Subcutaneous adipose tissue (tissue), 4 donors: ENCODE measurements around the gene PSMA7. TPM values are rescaled to one million over a fixed set of nuclear protein-coding genes. Genes with fewer than 3 reads are reported as not detected.

Experiments used
- total RNA-seq, 4 donors: library from RNA; depleted of rRNA; stranded (reverse); fragments of >200 nt; gene quantifications; one replicate each; pipeline ENCODE4 v1.1.0, GENCODE V29; 2016
- TF ChIP-seq, protein P1 (sequence below): fragments of 450-650 bp; IDR thresholded peaks from one replicate; pipeline ENCODE4 v1.5.1; 2016; ENCODE audit warnings: low read depth, mild to moderate bottlenecking, control low read depth, antibody characterized with exemption, moderate library complexity

The PSMA7 gene
- total RNA-seq, 4 donors from 2014 or later: 299 to 630 (median 399) TPM

DNA sequence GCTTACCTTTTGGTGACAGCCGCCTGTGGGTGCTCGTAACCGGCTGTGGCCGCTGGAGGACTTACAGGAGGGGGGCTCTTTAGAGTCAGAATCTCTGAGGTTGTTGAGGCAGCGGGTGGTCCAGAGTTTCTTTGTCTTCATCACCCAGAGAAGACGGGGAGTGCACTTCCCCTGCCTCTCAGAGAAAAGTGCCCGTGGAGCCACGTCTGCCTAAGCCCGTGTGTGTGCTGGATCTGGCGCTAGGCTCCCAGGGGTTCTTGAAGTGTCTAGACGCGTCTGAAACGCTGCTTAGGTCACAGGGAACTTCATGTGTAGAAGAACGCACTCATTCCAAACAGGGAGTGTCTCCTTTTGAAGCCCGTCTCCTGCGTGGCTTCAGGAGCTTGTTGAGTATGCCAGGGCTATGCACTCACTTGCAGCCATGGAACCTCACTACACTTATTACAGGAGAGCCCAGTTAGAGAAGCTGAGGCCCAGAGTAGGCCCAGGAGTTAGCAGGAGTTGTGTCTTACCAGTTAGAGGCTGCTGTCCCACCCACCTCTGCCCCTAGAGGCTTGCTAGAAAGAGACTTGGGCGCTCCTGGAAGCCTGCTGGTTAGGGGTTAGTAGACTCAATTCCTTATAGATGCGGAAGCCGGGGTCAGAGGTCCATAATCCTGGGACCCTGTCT is 19.6 kb downstream of the PSMA7 start:
- TF ChIP-seq, protein P1, sequence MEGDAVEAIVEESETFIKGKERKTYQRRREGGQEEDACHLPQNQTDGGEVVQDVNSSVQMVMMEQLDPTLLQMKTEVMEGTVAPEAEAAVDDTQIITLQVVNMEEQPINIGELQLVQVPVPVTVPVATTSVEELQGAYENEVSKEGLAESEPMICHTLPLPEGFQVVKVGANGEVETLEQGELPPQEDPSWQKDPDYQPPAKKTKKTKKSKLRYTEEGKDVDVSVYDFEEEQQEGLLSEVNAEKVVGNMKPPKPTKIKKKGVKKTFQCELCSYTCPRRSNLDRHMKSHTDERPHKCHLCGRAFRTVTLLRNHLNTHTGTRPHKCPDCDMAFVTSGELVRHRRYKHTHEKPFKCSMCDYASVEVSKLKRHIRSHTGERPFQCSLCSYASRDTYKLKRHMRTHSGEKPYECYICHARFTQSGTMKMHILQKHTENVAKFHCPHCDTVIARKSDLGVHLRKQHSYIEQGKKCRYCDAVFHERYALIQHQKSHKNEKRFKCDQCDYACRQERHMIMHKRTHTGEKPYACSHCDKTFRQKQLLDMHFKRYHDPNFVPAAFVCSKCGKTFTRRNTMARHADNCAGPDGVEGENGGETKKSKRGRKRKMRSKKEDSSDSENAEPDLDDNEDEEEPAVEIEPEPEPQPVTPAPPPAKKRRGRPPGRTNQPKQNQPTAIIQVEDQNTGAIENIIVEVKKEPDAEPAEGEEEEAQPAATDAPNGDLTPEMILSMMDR: no peak

DNA sequence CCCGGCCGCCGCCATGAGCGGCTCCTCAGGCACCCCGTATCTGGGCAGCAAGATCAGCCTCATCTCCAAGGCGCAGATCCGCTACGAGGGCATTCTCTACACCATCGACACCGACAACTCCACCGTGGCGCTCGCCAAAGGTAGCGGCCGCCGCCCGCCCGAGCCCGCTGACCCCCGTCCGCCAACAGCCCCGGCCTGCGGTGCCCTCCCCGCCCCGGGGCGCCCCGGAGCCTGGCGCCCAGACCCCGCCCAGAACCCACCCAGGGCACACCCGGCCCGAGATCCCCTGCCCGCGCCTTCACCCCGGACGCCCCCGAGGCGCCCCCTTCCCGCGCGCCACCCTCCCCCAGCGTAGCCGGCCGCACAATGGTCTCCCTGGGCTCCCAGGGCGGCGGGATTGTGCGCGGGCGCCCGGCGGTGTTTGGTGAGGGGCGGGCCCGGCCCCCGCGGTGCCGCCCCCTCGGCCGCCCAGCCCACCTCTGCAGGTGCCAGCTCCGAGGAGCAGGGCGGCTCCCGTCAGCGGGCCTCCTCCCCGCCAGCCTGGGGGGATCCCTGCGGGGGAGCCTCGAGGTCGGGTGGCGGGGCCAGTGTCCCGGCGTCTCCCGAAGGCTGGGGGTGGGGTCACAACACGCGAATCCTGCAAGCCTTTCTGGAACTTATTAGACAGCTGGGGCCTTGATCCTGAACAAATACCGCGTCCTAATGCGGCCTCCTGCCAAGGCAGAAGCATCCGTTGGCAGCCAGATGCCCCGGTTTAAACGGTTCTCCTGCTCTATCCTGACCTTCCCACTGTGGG is 20.3 kb downstream of the PSMA7 start:
- TF ChIP-seq, protein P1: no peak

DNA sequence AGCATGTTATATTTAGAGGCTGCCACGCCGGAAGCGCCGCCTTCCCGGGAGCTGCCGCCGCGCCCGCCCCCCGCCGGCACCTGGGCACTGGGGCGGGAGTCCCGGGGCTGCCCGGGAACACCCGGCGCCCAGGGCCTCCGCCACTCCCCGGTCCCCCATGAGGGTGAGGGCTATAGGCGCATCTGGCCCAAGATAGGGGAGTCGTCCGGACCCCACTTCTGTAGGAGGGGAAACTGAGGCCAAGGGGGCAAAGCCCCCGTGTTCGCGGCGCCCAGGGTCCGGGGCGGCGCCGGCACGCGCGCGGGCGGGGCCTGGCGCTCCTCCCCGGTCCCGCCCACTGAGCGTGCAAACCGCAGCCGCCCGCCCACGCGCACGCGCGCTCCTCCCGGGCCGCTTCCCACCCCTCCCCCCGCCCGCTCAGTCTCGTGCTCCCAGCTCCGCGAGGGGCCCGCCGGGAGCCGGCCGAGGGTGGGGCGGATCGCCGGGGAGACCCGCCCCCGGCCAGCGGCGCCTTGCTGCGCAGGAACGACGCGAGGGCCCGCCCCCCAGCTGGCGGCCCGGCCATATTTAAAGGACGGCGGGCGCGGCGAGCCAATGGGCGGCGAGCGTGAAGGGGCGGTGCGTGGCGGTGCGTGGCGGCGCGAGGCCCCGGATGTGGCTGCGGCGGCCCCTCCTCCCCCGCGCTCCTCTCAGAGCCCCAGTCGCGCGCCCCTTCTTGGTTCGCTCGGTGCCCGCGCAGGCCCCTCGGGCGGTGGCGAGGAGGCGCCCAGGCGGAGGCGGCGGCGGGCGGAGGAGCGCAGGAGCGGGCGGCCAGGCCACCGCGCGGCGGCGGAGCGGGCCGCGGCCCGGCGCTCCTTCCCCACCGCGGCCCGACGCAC is 21.2 kb downstream of the PSMA7 start, which contains the start of gene LSM14B:
Gene LSM14B (plus strand): TSS at position 700 of the 878 bp plus-strand sequence. CDS start 192 bp downstream, outside the sequence.
- TF ChIP-seq, protein P1: no peak

DNA sequence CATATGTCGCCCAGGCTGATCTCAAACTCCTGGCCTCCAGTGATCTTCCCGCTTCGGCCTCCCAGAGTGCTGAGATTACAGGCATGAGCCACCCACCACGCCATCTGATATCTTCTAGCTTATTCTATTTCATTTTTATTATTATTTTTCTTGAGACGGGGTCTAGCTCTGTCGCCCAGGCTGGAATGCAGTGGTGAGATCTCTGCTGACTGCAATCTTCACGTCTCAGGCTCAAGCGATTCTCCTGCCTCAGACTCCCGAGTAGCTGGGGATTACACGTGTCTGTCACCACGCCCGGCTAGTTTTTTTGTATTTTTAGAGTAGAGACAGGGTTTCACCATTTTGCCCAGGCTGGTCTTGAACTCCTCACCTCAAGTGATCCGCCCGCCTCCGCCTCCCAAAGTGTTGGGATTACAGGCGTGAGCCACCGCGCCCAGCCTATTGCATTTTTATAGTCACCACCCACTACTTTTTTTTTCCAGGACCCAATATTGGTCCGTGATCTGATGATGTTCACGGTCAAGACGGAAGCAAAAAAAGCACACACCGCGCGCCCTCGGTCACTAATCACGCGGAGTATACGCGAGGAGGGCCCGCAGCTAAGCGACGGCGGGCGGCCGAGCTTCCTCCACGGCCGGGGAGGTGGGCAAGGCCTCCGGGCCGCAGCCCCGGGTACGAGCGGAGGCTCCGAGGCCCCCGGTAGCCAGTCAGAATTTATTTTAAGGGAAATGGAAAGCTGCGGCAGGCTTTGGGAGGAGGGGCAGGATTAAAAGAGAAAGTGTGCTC is 22.0 kb downstream of the PSMA7 start:
- TF ChIP-seq, protein P1: no peak

DNA sequence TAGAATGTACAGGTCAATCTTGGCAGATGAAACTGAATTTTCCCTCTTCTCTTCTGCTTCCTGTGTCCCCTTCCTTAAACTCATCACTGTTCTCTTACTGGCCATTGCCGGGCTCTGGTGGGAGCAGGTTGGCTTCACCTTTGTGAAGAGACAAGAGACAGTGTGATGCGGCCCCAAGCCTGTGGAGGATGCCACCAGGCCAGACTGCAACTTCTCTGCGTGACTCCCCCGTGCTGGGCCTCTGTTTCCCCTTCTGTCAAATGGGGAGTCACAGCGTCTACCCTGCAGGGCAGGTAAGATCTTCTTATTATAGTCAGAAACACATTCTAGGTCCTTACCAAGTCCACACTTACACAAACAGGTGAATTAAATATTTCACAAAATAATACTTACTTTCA is 22.8 kb downstream of the PSMA7 start:
- TF ChIP-seq, protein P1: no peak

DNA sequence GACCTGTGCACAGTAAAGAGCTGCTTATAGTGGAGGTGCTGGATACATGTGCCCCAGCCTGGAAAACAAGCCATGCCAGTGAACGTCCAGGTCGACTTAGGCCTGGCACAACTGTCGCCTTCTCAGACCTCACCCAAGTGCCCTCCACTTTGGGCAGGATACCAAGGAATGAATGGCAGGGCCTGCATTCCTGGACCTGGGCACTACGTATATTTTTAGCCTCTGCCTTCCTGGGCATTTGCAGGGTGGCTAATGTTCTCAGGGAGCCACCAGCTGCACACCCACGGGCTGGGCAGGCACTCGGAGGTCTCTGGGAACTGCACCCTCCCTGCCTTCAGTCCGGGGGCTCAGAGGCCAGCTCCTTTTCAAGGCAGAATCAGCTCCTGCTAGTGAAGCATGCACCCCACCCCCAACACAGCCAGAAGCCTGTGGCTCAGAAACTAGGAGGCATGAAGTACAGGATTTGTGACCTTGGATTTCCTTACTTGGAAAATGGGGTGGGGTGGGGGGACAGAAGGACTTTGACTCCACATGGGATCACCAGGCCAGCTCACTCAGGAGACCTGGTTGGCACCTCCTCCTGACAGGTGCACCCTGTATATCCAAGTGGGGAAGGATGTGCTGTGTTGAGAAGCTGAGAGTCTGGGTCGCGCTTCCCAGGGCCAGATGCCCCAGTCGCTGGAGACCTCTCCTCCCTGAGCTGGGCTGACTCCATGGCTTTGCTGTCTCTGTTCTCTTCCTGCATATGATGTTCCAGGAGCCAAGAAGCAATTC is 23.4 kb downstream of the PSMA7 start:
- TF ChIP-seq, protein P1: no peak
